PC-9 (cell line): Measurements from ENCODE around the gene OGDH.

Experiments
- CTCF ChIP-seq: fragments of 200-600 bp; sonication (generic); conservative IDR thresholded peaks from 2 replicates; pipeline ENCODE4 v1.6.1; 2017; ENCODE audit warnings: mixed run types, antibody characterized with exemption, mild to moderate bottlenecking, moderate library complexity
- EZH2 ChIP-seq: fragments of 200-600 bp; sonication (generic); IDR thresholded peaks from 2 replicates; pipeline ENCODE4 v1.8.0; 2017; ENCODE audit warnings: antibody characterized with exemption, low read depth

- no peak for TF ChIP-seq CTCF
- no peak for TF ChIP-seq EZH2
Measured at GRCh38 chr7:44602576-44602910, 3.9 kb upstream of the OGDH start.
